ENCODE results near the gene ASIC1. TPM values are rescaled to one million over a fixed set of nuclear protein-coding genes. Genes with fewer than 3 reads are reported as not detected.

The ASIC1 gene
- total RNA-seq, 2 donors from 2014 or later, result 1.0 to 1.1 TPM

GRCh38 chr12:50119387-50119786 is 62.0 kb downstream of the ASIC1 start:
- Histone ChIP-seq H3K27ac (no peak overlapping the region), H3K4me3 (no peak overlapping the region), H3K9ac (ENCODE audit: low read depth in 2 of 2, low read length in 2 of 2) (no peak overlapping the region), H3K9me3 (no peaks in the 10 kb centered on the region), H3K27me3 (no peaks in the 10 kb centered on the region), H3K4me1 (no peaks in the 10 kb centered on the region), H3K36me3 (no peaks in the 10 kb centered on the region)
- no peak for DNase-seq
- TF ChIP-seq CTCF (IDR thresholded peaks at IDR 0.05), result no peak
- intact Hi-C loops (cut with DNase I), result no loop called here

DNA sequence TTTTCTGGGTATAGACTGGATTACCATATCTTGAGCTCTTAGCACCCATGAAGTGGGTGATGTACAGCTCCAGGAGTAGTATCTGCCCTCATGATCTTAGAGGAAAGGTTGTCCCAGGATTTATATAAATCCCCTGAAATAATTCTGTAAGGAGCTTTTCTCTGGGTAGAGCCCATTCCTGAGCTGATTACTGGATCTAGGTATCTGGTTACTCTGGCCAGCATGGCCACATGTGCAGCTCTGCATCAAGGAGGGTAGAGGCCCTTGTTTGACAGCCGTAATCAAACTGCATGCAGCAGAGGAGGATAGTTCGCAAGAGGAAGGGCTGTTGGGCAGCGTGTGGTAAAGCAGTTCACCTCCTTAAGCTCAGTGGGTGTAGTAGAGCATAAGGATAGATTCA is 63.1 kb downstream of the ASIC1 start:
- H3K27me3 ChIP-seq, result no peaks in the 10 kb centered on the region
- no peaks in the 10 kb centered on the region for H3K4me1 ChIP-seq
- no peak overlapping the region for H3K9ac ChIP-seq (ENCODE audit: low read depth in 2 of 2, low read length in 2 of 2)
- H3K4me3 ChIP-seq, result no peak overlapping the region
- H3K9me3 ChIP-seq, result no peaks in the 10 kb centered on the region
- H3K27ac ChIP-seq, result no peak overlapping the region
- H3K36me3 ChIP-seq, result no peaks in the 10 kb centered on the region
- DNase-seq, result no peak
- intact Hi-C loops (cut with DNase I), result no loop called here
- no peak for TF ChIP-seq CTCF (IDR thresholded peaks at IDR 0.05)

- intact Hi-C loops (cut with DNase I), result no loop called here
- no peak for DNase-seq
- TF ChIP-seq CTCF (IDR thresholded peaks at IDR 0.05), result no peak
Measured at GRCh38 chr12:50120953-50121352, 63.6 kb downstream of the ASIC1 start.

DNA sequence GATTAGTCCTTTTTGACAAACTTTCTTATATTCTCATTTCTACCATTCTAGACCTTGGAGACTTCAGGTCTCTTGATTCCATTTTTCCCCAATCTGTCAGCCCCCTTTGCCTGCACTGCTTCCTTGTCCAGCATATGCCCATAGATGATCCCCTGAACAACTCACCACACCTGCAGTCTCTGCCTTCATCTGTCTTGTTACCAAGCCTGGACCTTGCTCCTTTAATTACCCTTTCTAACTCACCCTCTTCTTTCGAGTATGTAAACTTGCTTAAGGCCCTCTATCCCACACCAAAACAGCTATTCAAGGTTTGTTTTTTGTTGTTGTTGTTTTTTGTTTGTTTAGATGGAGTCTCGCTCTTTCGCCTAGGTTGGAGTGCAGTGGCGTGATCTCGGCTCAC is 64.2 kb downstream of the ASIC1 start:
- no peaks in the 10 kb centered on the region for H3K36me3 ChIP-seq
- no peak overlapping the region for H3K27ac ChIP-seq
- no peaks in the 10 kb centered on the region for H3K27me3 ChIP-seq
- H3K4me3 ChIP-seq, result no peak overlapping the region
- no peaks in the 10 kb centered on the region for H3K4me1 ChIP-seq
- intact Hi-C loops (cut with DNase I), result no loop called here
- H3K9ac ChIP-seq (ENCODE audit: low read depth in 2 of 2, low read length in 2 of 2), result no peak overlapping the region
- no peak for DNase-seq
- no peaks in the 10 kb centered on the region for H3K9me3 ChIP-seq
- no peak for TF ChIP-seq CTCF (IDR thresholded peaks at IDR 0.05)

More at GRCh38 chr12:50120953-50121352, 63.6 kb downstream of the ASIC1 start:
- Histone ChIP-seq H3K27me3 (no peaks in the 10 kb centered on the region), H3K4me1 (no peaks in the 10 kb centered on the region), H3K36me3 (no peaks in the 10 kb centered on the region), H3K9me3 (no peaks in the 10 kb centered on the region), H3K27ac (no peak overlapping the region), H3K4me3 (no peak overlapping the region), H3K9ac (ENCODE audit: low read depth in 2 of 2, low read length in 2 of 2) (no peak overlapping the region)

- no peak overlapping the region for H3K4me3 ChIP-seq
- no peaks in the 10 kb centered on the region for H3K36me3 ChIP-seq
- no peak overlapping the region for H3K9ac ChIP-seq (ENCODE audit: low read depth in 2 of 2, low read length in 2 of 2)
- TF ChIP-seq CTCF (IDR thresholded peaks at IDR 0.05), result no peak
- H3K4me1 ChIP-seq, result no peaks in the 10 kb centered on the region
- H3K27ac ChIP-seq, result no peak overlapping the region
- no peaks in the 10 kb centered on the region for H3K9me3 ChIP-seq
- DNase-seq, result no peak
- intact Hi-C loops (cut with DNase I), result no loop called here
- H3K27me3 ChIP-seq, result no peaks in the 10 kb centered on the region
Measured at GRCh38 chr12:50123203-50123602, 65.8 kb downstream of the ASIC1 start.

DNA sequence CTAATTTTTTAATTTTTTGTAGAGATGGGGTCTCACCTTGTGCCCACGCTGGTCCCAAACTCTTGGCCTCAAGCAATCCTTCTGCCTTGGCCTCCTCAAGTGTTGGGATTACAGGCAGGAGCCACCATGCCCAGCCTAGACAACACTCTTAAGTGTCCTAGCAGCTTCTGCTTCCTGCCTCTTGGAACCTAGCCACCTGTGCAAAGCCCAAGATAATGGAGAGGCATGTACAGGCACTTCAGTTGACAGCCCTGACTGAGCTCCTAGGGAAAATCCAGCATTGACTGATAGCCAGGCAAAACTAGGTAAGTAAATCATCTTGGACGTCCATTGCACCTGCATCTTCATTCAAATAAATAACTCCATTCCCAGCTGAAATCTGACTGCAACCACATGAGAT is 70.2 kb downstream of the ASIC1 start:
- Histone ChIP-seq H3K9me3 (no peaks in the 10 kb centered on the region), H3K36me3 (no peaks in the 10 kb centered on the region), H3K27ac (no peak overlapping the region), H3K4me1 (no peaks in the 10 kb centered on the region), H3K4me3 (no peak overlapping the region), H3K27me3 (no peaks in the 10 kb centered on the region), H3K9ac (ENCODE audit: low read depth in 2 of 2, low read length in 2 of 2) (no peak overlapping the region)
- no peak for DNase-seq
- intact Hi-C loops (cut with DNase I), result no loop called here
- no peak for TF ChIP-seq CTCF (IDR thresholded peaks at IDR 0.05)

Measured in colonic mucosa (tissue), 4 donors.